GM12872 (cell line): ENCODE data around the gene MRPS15.

ENCODE experiments used
- TF ChIP-seq, protein P1 (sequence below): IDR thresholded peaks from 3 replicates; pipeline ENCODE4 v1.5.1; 2011; ENCODE audit warnings: low read depth, mild to moderate bottlenecking, low read length, moderate library complexity; ENCODE audit not compliant: insufficient read depth

The MRPS15 gene

DNA sequence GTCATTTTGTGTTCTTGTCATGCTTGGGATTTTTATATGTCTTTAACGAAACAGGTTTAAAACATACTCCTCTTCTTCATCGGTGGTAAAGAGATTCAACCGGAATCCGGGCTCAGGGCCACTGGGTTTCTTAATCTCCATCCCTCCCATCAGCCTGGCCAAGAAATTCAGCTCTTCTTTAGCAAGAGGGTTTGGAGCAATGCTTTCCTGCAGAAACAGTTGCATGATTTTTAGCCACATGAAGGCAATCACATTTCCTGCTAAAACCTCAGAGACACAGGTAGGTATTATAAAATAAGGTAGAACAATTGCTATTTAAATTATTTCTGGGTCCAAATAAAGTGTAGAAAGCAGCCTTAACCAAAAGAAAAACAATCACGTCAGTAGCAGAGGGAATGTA is 43.8 kb downstream of the MRPS15 start:
- TF ChIP-seq, protein P1, sequence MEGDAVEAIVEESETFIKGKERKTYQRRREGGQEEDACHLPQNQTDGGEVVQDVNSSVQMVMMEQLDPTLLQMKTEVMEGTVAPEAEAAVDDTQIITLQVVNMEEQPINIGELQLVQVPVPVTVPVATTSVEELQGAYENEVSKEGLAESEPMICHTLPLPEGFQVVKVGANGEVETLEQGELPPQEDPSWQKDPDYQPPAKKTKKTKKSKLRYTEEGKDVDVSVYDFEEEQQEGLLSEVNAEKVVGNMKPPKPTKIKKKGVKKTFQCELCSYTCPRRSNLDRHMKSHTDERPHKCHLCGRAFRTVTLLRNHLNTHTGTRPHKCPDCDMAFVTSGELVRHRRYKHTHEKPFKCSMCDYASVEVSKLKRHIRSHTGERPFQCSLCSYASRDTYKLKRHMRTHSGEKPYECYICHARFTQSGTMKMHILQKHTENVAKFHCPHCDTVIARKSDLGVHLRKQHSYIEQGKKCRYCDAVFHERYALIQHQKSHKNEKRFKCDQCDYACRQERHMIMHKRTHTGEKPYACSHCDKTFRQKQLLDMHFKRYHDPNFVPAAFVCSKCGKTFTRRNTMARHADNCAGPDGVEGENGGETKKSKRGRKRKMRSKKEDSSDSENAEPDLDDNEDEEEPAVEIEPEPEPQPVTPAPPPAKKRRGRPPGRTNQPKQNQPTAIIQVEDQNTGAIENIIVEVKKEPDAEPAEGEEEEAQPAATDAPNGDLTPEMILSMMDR = no peak

DNA sequence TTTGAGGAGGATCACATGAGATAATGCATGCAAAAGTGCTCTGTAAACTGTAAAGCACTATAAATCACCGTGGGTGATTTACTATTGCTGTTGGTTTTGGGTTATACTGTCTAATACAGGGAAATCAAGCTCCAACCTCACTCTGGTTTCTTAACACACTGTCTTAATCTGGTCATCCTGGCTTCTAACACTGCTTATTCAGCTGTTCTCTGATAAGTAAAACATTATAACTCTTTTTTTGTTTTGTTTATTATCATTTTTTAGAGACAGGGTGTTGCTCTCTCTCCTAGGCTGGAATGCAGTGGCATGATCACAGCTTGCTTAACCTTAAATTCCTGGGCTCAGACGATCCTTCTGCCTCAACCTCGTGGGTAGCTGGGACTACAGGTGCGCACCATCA is 44.6 kb downstream of the MRPS15 start:
- TF ChIP-seq, protein P1 = no peak

DNA sequence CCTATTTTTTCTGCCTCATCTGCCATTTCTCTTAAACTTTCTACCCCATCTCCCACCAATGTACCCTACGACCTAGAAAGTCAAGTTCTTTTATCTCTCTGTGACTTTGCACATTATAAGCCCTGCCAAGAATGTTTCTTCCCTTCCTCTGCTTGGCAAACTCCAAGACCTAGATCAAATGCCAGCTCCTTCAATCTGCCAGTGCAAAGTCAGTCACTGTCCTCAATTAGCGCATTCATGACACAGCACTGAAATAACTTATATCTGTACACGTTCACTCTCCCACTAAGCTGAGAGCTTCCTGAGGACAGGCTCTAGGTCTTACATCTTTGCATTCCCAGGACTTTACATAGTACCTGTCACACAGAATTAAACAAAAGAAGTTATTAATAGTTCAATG is 45.0 kb downstream of the MRPS15 start:
- TF ChIP-seq, protein P1 = no peak

DNA sequence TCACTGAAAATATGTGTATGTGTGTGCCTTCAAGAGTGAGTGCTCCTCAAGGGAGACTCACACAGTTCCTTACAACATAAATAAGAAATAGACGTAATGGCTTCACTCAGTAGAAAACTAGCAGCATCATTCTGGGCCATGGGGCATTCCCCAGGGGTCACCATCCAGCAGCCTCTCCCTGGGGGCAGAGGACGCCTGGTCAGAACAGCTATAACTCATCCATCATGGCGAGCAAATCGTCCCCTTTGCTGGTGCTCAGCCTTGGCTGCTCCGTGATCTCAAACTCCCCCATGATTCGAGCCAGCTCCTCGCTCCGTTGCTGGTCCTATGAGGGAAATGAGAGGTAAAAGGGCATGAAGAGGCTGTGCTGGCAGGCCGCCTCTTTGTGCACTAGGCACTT is 46.3 kb downstream of the MRPS15 start:
- TF ChIP-seq, protein P1 = no peak

DNA sequence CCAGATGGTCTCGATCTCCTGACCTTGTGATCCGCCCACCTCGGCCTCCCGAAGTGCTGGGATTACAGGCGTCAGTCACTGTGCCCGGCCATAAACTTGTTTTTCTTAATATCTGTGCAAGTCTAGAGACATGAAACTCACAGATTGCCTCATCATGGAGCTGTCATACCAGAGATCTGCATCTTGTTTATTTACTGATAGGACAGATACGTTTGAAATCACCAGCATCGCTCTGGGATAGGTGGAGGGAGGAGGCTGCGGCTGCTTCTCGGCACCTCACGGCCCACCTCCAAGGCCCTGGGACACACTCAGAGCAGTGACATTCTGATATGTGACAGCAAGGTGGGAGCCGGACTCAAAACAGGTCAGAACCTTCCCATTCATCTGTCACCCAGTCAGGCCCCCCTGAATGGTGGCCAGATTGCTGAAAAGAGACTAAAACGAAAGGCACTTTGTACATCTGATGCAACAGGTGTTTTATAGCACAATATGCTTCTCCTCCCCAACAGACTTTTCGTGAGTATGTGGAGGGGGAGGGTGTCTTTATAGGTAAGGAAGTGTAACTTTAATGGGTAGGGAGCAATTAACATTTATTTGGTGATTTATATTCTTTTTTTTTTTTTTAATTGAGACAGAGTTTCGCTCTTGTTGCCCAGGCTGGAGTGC is 48.4 kb downstream of the MRPS15 start:
- TF ChIP-seq, protein P1 = no peak

DNA sequence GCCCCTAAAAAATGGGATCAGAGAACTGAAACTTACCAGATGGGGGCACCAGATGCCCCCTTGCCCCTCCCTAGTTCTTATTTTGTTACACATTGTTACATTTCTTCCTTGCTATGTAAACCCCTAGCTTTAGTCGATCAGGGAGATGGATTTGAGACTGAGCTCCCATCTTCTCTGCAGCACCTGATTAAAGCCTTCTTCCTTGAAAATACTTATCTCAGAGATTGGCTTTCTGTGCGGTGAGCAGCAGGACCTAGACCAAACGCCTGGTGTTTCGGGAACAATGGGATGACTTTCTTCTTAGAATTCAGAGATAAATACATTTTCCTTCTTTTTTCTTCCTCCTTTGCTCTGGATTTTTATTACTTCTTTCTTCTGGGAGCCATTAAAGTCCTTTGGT is 49.8 kb downstream of the MRPS15 start:
- TF ChIP-seq, protein P1 = no peak

DNA sequence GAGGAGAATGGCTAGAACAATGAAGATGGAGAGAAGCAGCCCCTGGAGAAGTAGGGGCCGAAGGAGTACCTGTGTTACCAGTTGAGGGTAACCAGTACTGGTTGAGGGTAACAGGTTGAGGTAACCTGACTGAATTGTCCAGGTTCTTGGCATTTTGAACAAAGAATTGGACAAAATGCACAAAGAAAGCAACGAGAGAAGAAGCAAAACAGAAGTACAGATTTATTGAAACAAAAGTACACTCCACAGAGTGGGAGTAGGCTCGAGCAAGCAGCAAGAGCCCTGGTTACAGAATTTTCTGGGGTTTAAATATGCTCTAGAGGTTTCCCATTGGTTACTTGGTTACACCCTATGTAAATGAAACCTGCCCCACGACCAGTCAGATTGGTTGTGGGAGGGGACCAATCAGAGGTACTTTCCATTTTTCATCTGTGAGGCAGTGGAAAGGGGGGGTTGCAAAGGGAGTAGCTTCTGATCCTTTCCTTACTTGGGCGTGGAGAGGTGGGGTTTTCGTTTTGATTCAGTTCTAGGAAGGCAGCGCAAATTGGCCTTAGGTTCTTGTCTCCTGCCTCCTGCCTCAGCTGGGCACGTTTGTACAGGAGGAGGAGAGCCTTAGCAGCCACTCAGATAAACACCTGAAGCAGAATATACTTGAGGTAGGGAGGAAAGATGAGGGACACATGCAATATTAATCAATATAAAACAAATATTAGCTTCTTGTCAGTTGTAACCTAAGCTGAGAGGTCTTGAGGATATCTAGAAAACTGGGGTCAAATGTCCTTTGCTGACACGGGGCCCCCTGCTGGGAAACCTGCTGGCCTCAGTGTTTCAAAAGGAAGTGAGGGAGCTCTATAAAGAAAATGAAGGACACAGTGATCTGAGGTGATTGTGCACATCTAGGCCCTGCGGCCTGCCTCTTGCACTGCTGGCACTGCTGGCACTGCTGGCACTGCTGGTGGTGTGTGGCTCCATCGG is 52.2 kb downstream of the MRPS15 start:
- TF ChIP-seq, protein P1 = no peak
